ENCODE data around the gene FOXQ1.

DNA sequence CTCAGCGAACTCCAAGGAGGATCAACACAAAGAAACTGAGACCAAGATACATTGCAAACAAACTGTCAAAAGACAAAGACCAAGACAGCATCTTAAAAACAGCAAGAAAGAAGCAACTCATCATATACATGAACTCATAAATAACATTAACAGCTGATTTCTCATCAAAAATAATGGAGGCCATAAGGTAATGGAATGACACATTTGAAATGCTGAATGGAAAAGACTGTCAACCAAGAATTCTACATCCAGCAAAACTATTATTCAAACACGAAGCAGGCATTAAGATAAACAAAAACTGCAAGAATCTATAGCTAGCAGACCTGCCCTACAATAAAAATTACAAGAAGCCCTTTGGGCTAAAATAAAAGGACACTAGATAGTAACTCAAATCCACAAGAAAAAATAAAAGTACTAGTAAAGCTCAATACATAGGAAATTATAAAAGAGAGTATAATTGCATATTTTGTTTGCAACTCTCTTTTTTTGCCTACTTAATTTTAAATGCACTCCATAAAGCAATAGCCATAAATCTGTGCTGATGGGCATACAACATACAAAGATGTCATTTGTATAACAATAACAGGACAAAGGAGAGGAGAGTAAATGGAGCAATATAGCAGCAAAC, 39.6 kb downstream of the FOXQ1 start:
- no peak for TF ChIP-seq CTCF (IDR thresholded peaks at IDR 0.05)
- TF ChIP-seq EP300 (IDR thresholded peaks at IDR 0.05; ENCODE audit: low read depth): no peak
- TF ChIP-seq POLR2AphosphoS5 (IDR thresholded peaks at IDR 0.05): no peak
- TF ChIP-seq POLR2A (IDR thresholded peaks at IDR 0.05): no peak

Data from transverse colon (tissue), 4 donors.